Endothelial cell of umbilical vein (primary cell): ENCODE results near the gene XPNPEP2. TPM values are rescaled to one million over a fixed set of nuclear protein-coding genes. Genes with fewer than 3 reads are reported as not detected.

Experiments
- BruUV-seq: library from RNA; stranded (reverse); fragments of 400-500 nt; replicated peaks from 2 replicates; lab custom pipeline; 2021; lab: Mats Ljungman, UMichigan
- CTCF ChIA-PET: fragments of 300-600, 350-600 bp; sonication (Branson Sonifier 250); formaldehyde crosslinking; loops from one replicate; lab custom pipeline; 2021; ENCODE audit warnings: antibody characterized with exemption, inconsistent platforms; lab: Charles Lee
- POLR2A ChIA-PET: fragments of 300-600, 350-600 bp; sonication (Branson Sonifier 250); formaldehyde crosslinking; loops from one replicate; lab custom pipeline; 2021; ENCODE audit warnings: antibody characterized with exemption, inconsistent platforms; lab: Charles Lee
- DNase-seq: peaks from one replicate; pipeline ENCODE4 v3.0.0-alpha.2; 2011; ENCODE audit warnings: low read depth, low spot score
- FAIRE-seq: peaks from 2 replicates; lab custom pipeline; 2011; peaks lifted over from hg19 to GRCh38; lab: Jason Lieb, UNC
- H2AFZ ChIP-seq: 2 replicates; pipeline ENCODE4 v1.6.0; 2012; ENCODE audit warnings: low read depth, low read length, control low read depth, inconsistent platforms
- H3K27ac ChIP-seq: 2 replicates; pipeline ENCODE4 v1.5.1; 2011; ENCODE audit warnings: low read depth, mild to moderate bottlenecking, control low read depth, low read length, moderate library complexity; ENCODE audit not compliant: insufficient read depth
- H3K27me3 ChIP-seq, 2 experiments: 2 replicates each; pipeline versions ENCODE4 v1.6.0 to v1.6.1; 2011; ENCODE audit warnings: low read length in 2 of 2, mixed read lengths in 1 of 2; ENCODE audit not compliant: control insufficient read depth in 2 of 2, insufficient read depth in 2 of 2
- H3K36me3 ChIP-seq, 2 experiments: 2 replicates in 1 of 2; 3 replicates in 1 of 2; pipeline ENCODE4 v1.5.1; 2011; ENCODE audit warnings: low read length in 2 of 2, mild to moderate bottlenecking in 1 of 2, moderate library complexity in 1 of 2; ENCODE audit not compliant: control insufficient read depth in 2 of 2, insufficient read depth in 2 of 2; ENCODE audit errors: extremely low read depth in 1 of 2
- H3K4me1 ChIP-seq: 3 replicates; pipeline ENCODE4 v1.5.1; 2011; ENCODE audit warnings: mild to moderate bottlenecking, low read length; ENCODE audit not compliant: control insufficient read depth, insufficient read depth; ENCODE audit errors: extremely low read depth
- H3K4me2 ChIP-seq: 2 replicates; pipeline ENCODE4 v1.6.1; 2011; ENCODE audit warnings: low read length, control low read depth, mixed read lengths; ENCODE audit not compliant: insufficient read depth
- H3K4me3 ChIP-seq, 3 experiments: fragments of 200-600 bp in 1 of 3; sonication (generic), shearing (Covaris generic) in 1 of 3; replicated peaks in 1 of 3; 2 replicates each; pipeline ENCODE4 v1.5.1; 2011 to 2016; ENCODE audit warnings: control low read depth in 3 of 3, low read length in 3 of 3, mild to moderate bottlenecking in 2 of 3, inconsistent platforms in 1 of 3, low read depth in 1 of 3, moderate library complexity in 1 of 3; ENCODE audit not compliant: insufficient read depth in 1 of 3
- H3K79me2 ChIP-seq: 2 replicates; pipeline ENCODE4 v1.6.0; 2012; ENCODE audit warnings: low read length, inconsistent platforms; ENCODE audit not compliant: control insufficient read depth, insufficient read depth
- H3K9ac ChIP-seq: replicated peaks from 2 replicates; pipeline ENCODE3; 2011; ENCODE audit warnings: low read length, control low read depth; ENCODE audit not compliant: insufficient read depth; ENCODE audit errors: extremely low read depth
- H3K9me1 ChIP-seq: replicated peaks from 3 replicates; pipeline ENCODE4 v1.6.0; 2011; ENCODE audit warnings: mild to moderate bottlenecking, low read length; ENCODE audit not compliant: control insufficient read depth, insufficient read depth; ENCODE audit errors: extremely low read depth
- H3K9me3 ChIP-seq: replicated peaks from 2 replicates; pipeline ENCODE4 v1.5.1; 2012; ENCODE audit warnings: low read length, inconsistent platforms; ENCODE audit not compliant: control insufficient read depth, insufficient read depth
- H4K20me1 ChIP-seq: replicated peaks from 2 replicates; pipeline ENCODE3; 2011; ENCODE audit warnings: mild to moderate bottlenecking, low read length; ENCODE audit not compliant: control insufficient read depth, insufficient read depth; ENCODE audit errors: extremely low read depth
- EZH2 ChIP-seq: IDR thresholded peaks from 2 replicates; pipeline ENCODE4 v1.6.1; 2012; ENCODE audit warnings: borderline replicate concordance, low read depth, mild to moderate bottlenecking, moderate library complexity, low read length, inconsistent platforms; ENCODE audit not compliant: severe bottlenecking
- FOS ChIP-seq: IDR thresholded peaks from 2 replicates; pipeline ENCODE4 v1.6.1; 2011; ENCODE audit warnings: mild to moderate bottlenecking, low read length, moderate library complexity, borderline replicate concordance; ENCODE audit not compliant: insufficient read depth
- GATA2 ChIP-seq: IDR thresholded peaks from 2 replicates; pipeline ENCODE4 v1.7.0; 2011; ENCODE audit warnings: low read depth, mild to moderate bottlenecking, moderate library complexity, mixed read lengths, low read length; ENCODE audit not compliant: insufficient read length, insufficient read depth
- JUN ChIP-seq: IDR thresholded peaks from 2 replicates; pipeline ENCODE4 v1.6.1; 2011; ENCODE audit warnings: borderline replicate concordance, low read depth; ENCODE audit not compliant: insufficient read length, insufficient read depth
- MYC ChIP-seq: IDR thresholded peaks from one replicate; pipeline ENCODE4 v1.6.1; 2011; ENCODE audit warnings: mild to moderate bottlenecking, low read depth, low read length
- POLR2A ChIP-seq: IDR thresholded peaks from 2 replicates; pipeline ENCODE4 v1.6.1; 2012; ENCODE audit warnings: low read depth, mild to moderate bottlenecking, control low read depth, low read length
- POLR2AphosphoS5 ChIP-seq: IDR thresholded peaks from 2 replicates; pipeline ENCODE4 v1.6.1; 2012; ENCODE audit warnings: low read depth, mild to moderate bottlenecking, control low read depth, low read length, moderate library complexity; ENCODE audit not compliant: insufficient read depth
- dilution Hi-C: fragments of 300-500 bp; cut with MboI; formaldehyde crosslinking; loops from one replicate; pipeline ENCODE4 v1.15.0; 2019; ENCODE audit warnings: low sequenced_read_pairs; ENCODE audit not compliant: extremely low pct_ligation_motif_present
- intact Hi-C: fragments of 100-400 bp; cut with micrococcal nuclease; formaldehyde crosslinking; loops from one replicate; pipeline ENCODE4 v1.10.0; 2022
- polyA plus RNA-seq, 4 experiments: library from polyadenylated mRNA; depleted of rRNA in 3 of 4; stranded (reverse) in 3 of 4; unstranded in 1 of 4; fragments of >200 nt; gene quantifications; 2 replicates each; pipeline versions ENCODE4 v1.2.1 to v1.2.3, GENCODE V29; 2011 to 2012; ENCODE audit warnings: missing spikeins in 1 of 4
- total RNA-seq: library from RNA; stranded (reverse); gene quantifications from 2 replicates; pipeline ENCODE4 v1.2.3, GENCODE V29; 2021
- TF ChIP-seq, protein P1 (sequence below), 2 donors: IDR thresholded peaks; 1 replicate in 1 of 2; 2 replicates in 1 of 2; pipeline ENCODE4 v1.5.1; 2011; ENCODE audit warnings: low read length in 2 of 2, mild to moderate bottlenecking in 2 of 2, moderate library complexity in 2 of 2, control low read depth in 1 of 2, inconsistent platforms in 1 of 2, low read depth in 1 of 2; ENCODE audit not compliant: insufficient read depth in 1 of 2; ENCODE audit errors: extremely low read depth in 1 of 2
- TF ChIP-seq, protein P2 (sequence below): IDR thresholded peaks from 2 replicates; pipeline ENCODE4 v1.6.1; 2011; ENCODE audit not compliant: insufficient read depth, insufficient read length

The XPNPEP2 gene
- total and polyA plus RNA-seq, 2 donors (not counting 3 experiments of a cell fraction or from before 2014, with no cell fraction given), result 0.04 TPM; not detected in 1

DNA sequence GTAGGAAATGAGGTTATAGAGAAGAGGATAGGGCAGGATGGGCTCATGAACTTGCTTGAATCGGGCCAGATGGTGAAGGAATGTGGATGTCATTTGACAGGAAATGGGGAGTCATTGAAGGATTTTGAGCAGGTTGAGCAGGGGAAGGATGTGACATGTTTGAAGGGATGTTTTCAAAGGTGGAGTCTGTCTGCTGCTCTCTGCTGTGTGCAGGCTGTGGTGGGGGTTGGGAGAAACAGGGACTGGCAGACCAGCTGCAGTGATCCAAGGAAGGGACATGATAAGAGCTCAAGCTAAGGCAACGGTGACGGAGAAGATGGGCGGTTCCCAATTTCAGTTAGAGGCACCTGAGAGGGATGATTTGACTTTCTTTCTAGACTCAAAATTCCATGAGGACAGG, 14.0 kb upstream of the XPNPEP2 start:
- no peak for DNase-seq
- no peak overlapping the region for H2AFZ ChIP-seq
- dilution Hi-C loops (no loop called here), intact Hi-C loops (no loop called here)
- no peak overlapping the region for H3K9ac ChIP-seq
- TF ChIP-seq GATA2 (no peak), EZH2 (no peak), POLR2A (no peak), JUN (no peak), FOS (peak; percentile 26), POLR2AphosphoS5 (peak; percentile 12), MYC (no peak)
- TF ChIP-seq, protein P1, sequence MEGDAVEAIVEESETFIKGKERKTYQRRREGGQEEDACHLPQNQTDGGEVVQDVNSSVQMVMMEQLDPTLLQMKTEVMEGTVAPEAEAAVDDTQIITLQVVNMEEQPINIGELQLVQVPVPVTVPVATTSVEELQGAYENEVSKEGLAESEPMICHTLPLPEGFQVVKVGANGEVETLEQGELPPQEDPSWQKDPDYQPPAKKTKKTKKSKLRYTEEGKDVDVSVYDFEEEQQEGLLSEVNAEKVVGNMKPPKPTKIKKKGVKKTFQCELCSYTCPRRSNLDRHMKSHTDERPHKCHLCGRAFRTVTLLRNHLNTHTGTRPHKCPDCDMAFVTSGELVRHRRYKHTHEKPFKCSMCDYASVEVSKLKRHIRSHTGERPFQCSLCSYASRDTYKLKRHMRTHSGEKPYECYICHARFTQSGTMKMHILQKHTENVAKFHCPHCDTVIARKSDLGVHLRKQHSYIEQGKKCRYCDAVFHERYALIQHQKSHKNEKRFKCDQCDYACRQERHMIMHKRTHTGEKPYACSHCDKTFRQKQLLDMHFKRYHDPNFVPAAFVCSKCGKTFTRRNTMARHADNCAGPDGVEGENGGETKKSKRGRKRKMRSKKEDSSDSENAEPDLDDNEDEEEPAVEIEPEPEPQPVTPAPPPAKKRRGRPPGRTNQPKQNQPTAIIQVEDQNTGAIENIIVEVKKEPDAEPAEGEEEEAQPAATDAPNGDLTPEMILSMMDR (IDR thresholded peaks at IDR 0.05; ENCODE audit: extremely low read depth in 1 of 2, insufficient read depth in 1 of 2, low read depth in 1 of 2, low read length in 2 of 2), result no peak
- TF ChIP-seq, protein P2, sequence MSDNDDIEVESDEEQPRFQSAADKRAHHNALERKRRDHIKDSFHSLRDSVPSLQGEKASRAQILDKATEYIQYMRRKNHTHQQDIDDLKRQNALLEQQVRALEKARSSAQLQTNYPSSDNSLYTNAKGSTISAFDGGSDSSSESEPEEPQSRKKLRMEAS, result no peak
- no peaks in the 10 kb centered on the region for H3K27me3 ChIP-seq
- CTCF ChIA-PET, result interaction anchor here (2.5 to 6.7 kb wide), 6 partner anchors 46 to 120 kb away, joined by 20 to 142 read pairs (median 35); partner anchors contain the start of gene APLN
- H3K4me3 ChIP-seq, result no peak overlapping the region
- H3K79me2 ChIP-seq, result no peaks in the 10 kb centered on the region
- no TSS peak for BruUV-seq
- no peaks in the 10 kb centered on the region for H3K36me3 ChIP-seq
- H3K27ac ChIP-seq, result peak overlapping the region; percentile 63
- no peaks in the 10 kb centered on the region for H4K20me1 ChIP-seq
- no peaks in the 10 kb centered on the region for H3K9me3 ChIP-seq
- peak overlapping the region; percentile 28 for H3K4me2 ChIP-seq
- POLR2A ChIA-PET, result interaction anchor here (1.1 to 1.5 kb wide), 4 partner anchors 59 to 75 kb away, joined by 3 to 10 read pairs (median 4); partner anchors contain the start of gene APLN
- H3K4me1 ChIP-seq, result peaks cover 60% of the 10 kb centered on the region
- no peak for FAIRE-seq
- H3K9me1 ChIP-seq, result no peaks in the 10 kb centered on the region
